HEK293 (cell line): ENCODE measurements around the gene METTL6.

Experiments used
- CTCF ChIA-PET: fragments of 350-600 bp; formaldehyde crosslinking; extraction: SDS; loops from one replicate; lab custom pipeline; 2021; ENCODE audit warnings: antibody characterized with exemption; lab: Yijun Ruan, JAX
- POLR2A ChIA-PET: fragments of 300-600 bp; formaldehyde crosslinking; extraction: SDS; loops from one replicate; lab custom pipeline; 2020; ENCODE audit warnings: antibody characterized with exemption, inconsistent platforms; lab: Yijun Ruan, JAX
- H3K27ac ChIP-seq: fragments of 200-500 bp; sonication (Bioruptor generic); 2 replicates; pipeline ENCODE4 v1.5.1; 2014; ENCODE audit warnings: low read depth, low read length, control low read depth, inconsistent platforms; ENCODE audit errors: extremely low read depth
- H3K36me3 ChIP-seq, 2 experiments: fragments of 200-500 bp in 1 of 2; sonication (Bioruptor generic) in 1 of 2; 1 replicate in 1 of 2; 2 replicates in 1 of 2; pipeline ENCODE4 v1.5.1; 2014 to 2017; ENCODE audit warnings: inconsistent platforms in 2 of 2, low read length in 2 of 2; ENCODE audit not compliant: control insufficient read depth in 2 of 2, insufficient read depth in 1 of 2
- H3K4me1 ChIP-seq: fragments of 200-500 bp; sonication (Bioruptor generic); 2 replicates; pipeline ENCODE4 v1.5.1; 2014; ENCODE audit warnings: mild to moderate bottlenecking, low read length, inconsistent platforms; ENCODE audit not compliant: control insufficient read depth, insufficient read depth
- H3K4me3 ChIP-seq: 2 replicates; pipeline ENCODE4 v1.5.1; 2011; ENCODE audit warnings: low read depth, mild to moderate bottlenecking, control low read depth, low read length, moderate library complexity
- H3K9me3 ChIP-seq: fragments of 200-500 bp; sonication (Bioruptor generic); 2 replicates; pipeline ENCODE4 v1.5.1; 2014; ENCODE audit warnings: low read depth, low read length, inconsistent platforms; ENCODE audit not compliant: control insufficient read depth, insufficient read depth
- GLI4 ChIP-seq: fragments of 450-650 bp; formaldehyde crosslinking; IDR thresholded peaks from 2 replicates; pipeline ENCODE4 v1.5.1; 2016; ENCODE audit warnings: missing biosample characterization, missing genetic modification characterization
- RBAK ChIP-seq: fragments of 450-650 bp; formaldehyde crosslinking; IDR thresholded peaks from 2 replicates; pipeline ENCODE4 v1.5.1; 2016; ENCODE audit warnings: missing biosample characterization, missing genetic modification characterization
- REST ChIP-seq: fragments of 450-650 bp; formaldehyde crosslinking; IDR thresholded peaks from 2 replicates; pipeline ENCODE4 v1.5.1; 2016; ENCODE audit warnings: missing biosample characterization, missing genetic modification characterization
- SP2 ChIP-seq: fragments of 450-650 bp; formaldehyde crosslinking; IDR thresholded peaks from 2 replicates; pipeline ENCODE4 v1.5.1; 2016; ENCODE audit warnings: missing biosample characterization, missing genetic modification characterization
- SP3 ChIP-seq: fragments of 450-650 bp; formaldehyde crosslinking; IDR thresholded peaks from 2 replicates; pipeline ENCODE4 v1.5.1; 2016; ENCODE audit warnings: missing biosample characterization, missing genetic modification characterization
- ZFP37 ChIP-seq: fragments of 450-650 bp; formaldehyde crosslinking; IDR thresholded peaks from 2 replicates; pipeline ENCODE4 v1.5.1; 2016; ENCODE audit warnings: missing biosample characterization, missing genetic modification characterization
- ZNF16 ChIP-seq: fragments of 450-650 bp; formaldehyde crosslinking; IDR thresholded peaks from 2 replicates; pipeline ENCODE4 v1.5.1; 2016; ENCODE audit warnings: low read depth, missing biosample characterization, missing genetic modification characterization
- ZNF23 ChIP-seq: fragments of 450-650 bp; formaldehyde crosslinking; IDR thresholded peaks from 2 replicates; pipeline ENCODE4 v1.5.1; 2016; ENCODE audit warnings: missing biosample characterization, missing genetic modification characterization, borderline replicate concordance
- ZNF37A ChIP-seq: fragments of 450-650 bp; IDR thresholded peaks from 2 replicates; pipeline ENCODE4 v1.5.1; 2018; ENCODE audit warnings: missing biosample characterization, missing genetic modification characterization
- ZNF404 ChIP-seq: fragments of 450-650 bp; formaldehyde crosslinking; IDR thresholded peaks from 2 replicates; pipeline ENCODE4 v1.5.1; 2017; ENCODE audit warnings: missing biosample characterization, missing genetic modification characterization
- ZNF518A ChIP-seq: fragments of 450-650 bp; formaldehyde crosslinking; conservative IDR thresholded peaks from 2 replicates; pipeline ENCODE4 v1.5.1; 2016; ENCODE audit warnings: low read depth, missing biosample characterization, missing genetic modification characterization
- ZNF600 ChIP-seq: fragments of 450-650 bp; formaldehyde crosslinking; IDR thresholded peaks from 2 replicates; pipeline ENCODE4 v1.5.1; 2016; ENCODE audit warnings: missing biosample characterization, missing genetic modification characterization
- ZNF670 ChIP-seq: fragments of 450-650 bp; formaldehyde crosslinking; IDR thresholded peaks from 2 replicates; pipeline ENCODE4 v1.5.1; 2016; ENCODE audit warnings: missing biosample characterization, missing genetic modification characterization, low read depth
- ZNF791 ChIP-seq: fragments of 450-650 bp; formaldehyde crosslinking; IDR thresholded peaks from 2 replicates; pipeline ENCODE4 v1.5.1; 2016; ENCODE audit warnings: missing biosample characterization, missing genetic modification characterization
- ZSCAN16 ChIP-seq: fragments of 450-650 bp; formaldehyde crosslinking; IDR thresholded peaks from 2 replicates; pipeline ENCODE4 v1.5.1; 2016; ENCODE audit warnings: missing biosample characterization, missing genetic modification characterization
- ZSCAN18 ChIP-seq: fragments of 450-650 bp; formaldehyde crosslinking; IDR thresholded peaks from 2 replicates; pipeline ENCODE4 v1.5.1; 2016; ENCODE audit warnings: missing biosample characterization, missing genetic modification characterization
- ZSCAN5A ChIP-seq: fragments of 450-650 bp; formaldehyde crosslinking; IDR thresholded peaks from 2 replicates; pipeline ENCODE4 v1.5.1; 2016; ENCODE audit warnings: missing biosample characterization, missing genetic modification characterization

The METTL6 gene

GRCh38 chr3:15403495-15403894 lies 23.8 kb downstream of the METTL6 start:
- Histone ChIP-seq H3K27ac (no peak overlapping the region), H3K4me1 (no peaks in the 10 kb centered on the region), H3K4me3 (no peak overlapping the region), H3K36me3 (peaks cover 0 to 5% of the 10 kb centered on the region in 2 experiments; a peak in 2 of 3 replicates), H3K9me3 (no peaks in the 10 kb centered on the region)
- no peak for TF ChIP-seq ZNF16 (tag by site-specific recombination)
- TF ChIP-seq RBAK (tag by site-specific recombination): no peak
- no peak for TF ChIP-seq ZFP37 (tag by site-specific recombination)
- TF ChIP-seq ZSCAN18 (tag by site-specific recombination): no peak
- TF ChIP-seq ZNF600 (tag by site-specific recombination): no peak
- TF ChIP-seq SP3 (tag by site-specific recombination): no peak
- TF ChIP-seq ZNF37A (tag by site-specific recombination): no peak
- no peak for TF ChIP-seq ZSCAN16 (tag by site-specific recombination)
- TF ChIP-seq ZNF23 (tag by site-specific recombination): no peak
- TF ChIP-seq REST (tag by site-specific recombination): no peak
- no peak for TF ChIP-seq ZNF404 (tag by site-specific recombination)
- TF ChIP-seq SP2 (tag by site-specific recombination): no peak
- TF ChIP-seq ZSCAN5A (tag by site-specific recombination): no peak
- no peak for TF ChIP-seq GLI4 (tag by site-specific recombination)
- TF ChIP-seq ZNF791 (tag by site-specific recombination): no peak
- no peak for TF ChIP-seq ZNF518A (tag by site-specific recombination)
- TF ChIP-seq ZNF670 (tag by site-specific recombination): no peak
- ChIA-PET CTCF (interaction anchor here (0.7 to 4.3 kb wide), 2 partner anchors 23 to 136 kb away, joined by 4 to 109 read pairs; no protein-coding TSS in a partner anchor), POLR2A (no interaction called here)
